Uterus (tissue), 4 donors: ENCODE data around the gene TOP1. TPM values are rescaled to one million over a fixed set of nuclear protein-coding genes. Genes with fewer than 3 reads are reported as not detected.

ENCODE experiments used
- DNase-seq, 2 donors: peaks; one replicate each; pipeline ENCODE4 v3.0.0-alpha.2; 2019 to 2020
- H3K27ac ChIP-seq, 2 donors: fragments of 200-600 bp; sonication (generic); 1 replicate in 1 of 2; 2 replicates in 1 of 2; pipeline ENCODE4 v1.5.1; 2016 to 2018
- H3K27me3 ChIP-seq, 2 donors: fragments of 200-600 bp; sonication (generic); one replicate each; pipeline ENCODE4 v1.5.1; 2018 to 2019; ENCODE audit warnings: control low read depth in 1 of 2
- H3K36me3 ChIP-seq, 2 donors: fragments of 200-600 bp; sonication (generic); one replicate each; pipeline ENCODE4 v1.5.1; 2019; ENCODE audit warnings: control low read depth in 1 of 2
- H3K4me1 ChIP-seq, 2 donors: fragments of 200-600 bp; sonication (generic); one replicate each; pipeline ENCODE4 v1.5.1; 2018 to 2019; ENCODE audit warnings: control low read depth in 1 of 2
- H3K4me3 ChIP-seq, 2 donors: fragments of 200-600 bp; sonication (generic); 1 replicate in 1 of 2; 2 replicates in 1 of 2; pipeline ENCODE4 v1.5.1; 2018 to 2019; ENCODE audit warnings: mild to moderate bottlenecking in 1 of 2
- H3K9me3 ChIP-seq, 2 donors: fragments of 200-600 bp; sonication (generic); one replicate each; pipeline ENCODE4 v1.5.1; 2019; ENCODE audit warnings: control low read depth in 1 of 2
- POLR2A ChIP-seq, 2 donors: fragments of 450-650 bp; IDR thresholded peaks; one replicate each; pipeline ENCODE4 v1.6.1; 2016; ENCODE audit warnings: antibody characterized with exemption in 2 of 2, mild to moderate bottlenecking in 1 of 2, moderate library complexity in 1 of 2
- intact Hi-C: fragments of 100-400 bp; cut with DNase I; formaldehyde crosslinking; loops from one replicate; pipeline ENCODE4 v1.15.1; 2023; ENCODE audit warnings: low total_unique reads
- total RNA-seq, 4 donors: library from RNA; depleted of rRNA in 3 of 4; stranded (reverse); fragments of >200 nt in 3 of 4; gene quantifications; one replicate each; pipeline versions ENCODE4 v1.1.0 to v1.2.4, GENCODE V29; 2014 to 2023
- TF ChIP-seq, protein P1 (sequence below), 4 experiments: fragments of 200-600 bp in 2 of 4; fragments of 450-650 bp in 2 of 4; sonication (generic) in 2 of 4; IDR thresholded peaks; one replicate each; pipeline ENCODE4 v1.5.1; 2016 to 2019; ENCODE audit warnings: antibody characterized with exemption in 4 of 4, mild to moderate bottlenecking in 2 of 4, moderate library complexity in 1 of 4
- donor health status: DM: yes; HTN: yes; CAD: no.

The TOP1 gene
- total RNA-seq, 4 donors from 2014 or later, result 20.5 to 47.1 (median 35.4) TPM

DNA sequence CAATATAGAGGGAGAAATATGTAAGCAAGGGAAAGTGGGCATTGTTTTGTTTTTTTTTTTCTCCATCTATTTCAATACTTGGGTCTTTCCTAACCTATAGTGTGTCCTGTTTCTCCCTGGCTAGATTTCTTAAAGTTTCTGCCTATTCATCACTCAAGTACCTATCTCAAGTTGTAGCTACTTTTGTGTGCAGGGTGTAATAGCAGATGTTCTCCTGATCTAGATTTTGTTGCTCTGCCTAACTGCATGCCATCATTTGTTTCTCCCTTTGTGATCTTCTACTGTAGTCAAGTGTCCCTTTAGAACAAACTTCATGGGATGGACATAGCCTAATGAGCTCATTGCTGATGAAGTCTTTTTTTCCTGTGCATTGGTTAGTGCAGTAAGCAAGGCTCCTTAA is 45.8 kb downstream of the TOP1 start:
- no peaks in the 10 kb centered on the region for H3K36me3 ChIP-seq
- H3K4me1 ChIP-seq, result peaks cover 0 to 3% of the 10 kb centered on the region in 2 donors
- DNase-seq, result no peak
- H3K27ac ChIP-seq, result no peak overlapping the region
- no peaks in the 10 kb centered on the region for H3K9me3 ChIP-seq
- H3K27me3 ChIP-seq, result no peaks in the 10 kb centered on the region
- TF ChIP-seq, protein P1, sequence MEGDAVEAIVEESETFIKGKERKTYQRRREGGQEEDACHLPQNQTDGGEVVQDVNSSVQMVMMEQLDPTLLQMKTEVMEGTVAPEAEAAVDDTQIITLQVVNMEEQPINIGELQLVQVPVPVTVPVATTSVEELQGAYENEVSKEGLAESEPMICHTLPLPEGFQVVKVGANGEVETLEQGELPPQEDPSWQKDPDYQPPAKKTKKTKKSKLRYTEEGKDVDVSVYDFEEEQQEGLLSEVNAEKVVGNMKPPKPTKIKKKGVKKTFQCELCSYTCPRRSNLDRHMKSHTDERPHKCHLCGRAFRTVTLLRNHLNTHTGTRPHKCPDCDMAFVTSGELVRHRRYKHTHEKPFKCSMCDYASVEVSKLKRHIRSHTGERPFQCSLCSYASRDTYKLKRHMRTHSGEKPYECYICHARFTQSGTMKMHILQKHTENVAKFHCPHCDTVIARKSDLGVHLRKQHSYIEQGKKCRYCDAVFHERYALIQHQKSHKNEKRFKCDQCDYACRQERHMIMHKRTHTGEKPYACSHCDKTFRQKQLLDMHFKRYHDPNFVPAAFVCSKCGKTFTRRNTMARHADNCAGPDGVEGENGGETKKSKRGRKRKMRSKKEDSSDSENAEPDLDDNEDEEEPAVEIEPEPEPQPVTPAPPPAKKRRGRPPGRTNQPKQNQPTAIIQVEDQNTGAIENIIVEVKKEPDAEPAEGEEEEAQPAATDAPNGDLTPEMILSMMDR (IDR thresholded peaks at IDR 0.05), result no peak
- TF ChIP-seq POLR2A (IDR thresholded peaks at IDR 0.05), result no peak
- no peak overlapping the region for H3K4me3 ChIP-seq
- intact Hi-C loops, result no loop called here

DNA sequence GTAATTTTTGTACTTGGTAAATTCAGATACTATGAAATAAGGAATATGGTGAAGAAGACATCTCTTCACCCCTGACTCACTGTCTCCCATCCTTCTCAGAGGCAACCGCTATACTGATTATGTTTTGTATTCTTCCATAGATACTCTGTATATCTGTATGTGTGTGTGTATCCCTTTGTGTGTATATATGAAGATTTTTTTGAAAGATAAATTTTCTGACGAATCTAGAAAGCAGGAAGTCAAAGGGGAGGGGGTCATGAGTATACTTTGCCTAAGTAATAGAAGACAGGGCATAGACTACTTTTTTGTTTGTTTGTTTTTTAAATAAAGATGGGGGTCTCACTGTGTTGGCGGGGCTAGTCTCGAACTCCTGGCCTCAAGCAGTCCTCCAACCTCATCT is 48.2 kb downstream of the TOP1 start:
- Histone ChIP-seq H3K4me1 (peaks cover 0 to 3% of the 10 kb centered on the region in 2 donors), H3K4me3 (no peak overlapping the region), H3K36me3 (no peaks in the 10 kb centered on the region), H3K27me3 (no peaks in the 10 kb centered on the region), H3K27ac (no peak overlapping the region), H3K9me3 (no peaks in the 10 kb centered on the region)
- DNase-seq, result no peak
- intact Hi-C loops, result no loop called here
- no peak for TF ChIP-seq POLR2A (IDR thresholded peaks at IDR 0.05)
- TF ChIP-seq, protein P1 (IDR thresholded peaks at IDR 0.05), result no peak

DNA sequence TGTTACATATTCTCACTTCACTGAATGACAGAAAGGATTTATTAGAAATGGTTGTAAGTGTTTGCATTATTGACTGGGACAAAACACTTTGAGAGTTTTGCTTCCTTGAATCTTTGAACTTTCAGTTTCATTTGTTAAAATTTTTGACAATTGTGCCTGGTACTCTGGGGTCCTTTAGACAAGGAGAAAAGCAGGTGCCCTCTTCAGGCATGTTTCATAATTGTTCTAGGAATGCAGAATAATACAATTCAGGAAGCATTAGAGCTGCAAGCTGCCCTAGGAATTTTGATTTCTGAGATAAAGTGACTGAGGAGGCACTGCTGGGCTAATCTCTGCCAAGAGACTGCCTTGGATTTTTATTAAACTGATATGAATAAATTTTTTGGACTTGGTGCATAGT is 49.7 kb downstream of the TOP1 start:
- no peaks in the 10 kb centered on the region for H3K36me3 ChIP-seq
- intact Hi-C loops, result no loop called here
- H3K9me3 ChIP-seq, result no peaks in the 10 kb centered on the region
- DNase-seq, result no peak
- H3K27me3 ChIP-seq, result no peaks in the 10 kb centered on the region
- H3K4me1 ChIP-seq, result no peaks in the 10 kb centered on the region
- no peak for TF ChIP-seq POLR2A (IDR thresholded peaks at IDR 0.05)
- TF ChIP-seq, protein P1 (IDR thresholded peaks at IDR 0.05), result peak; percentile 27 to 72 (median 50)
- H3K4me3 ChIP-seq, result no peak overlapping the region
- H3K27ac ChIP-seq, result peak overlapping the region in 1 of 2 donors; percentile 42

DNA sequence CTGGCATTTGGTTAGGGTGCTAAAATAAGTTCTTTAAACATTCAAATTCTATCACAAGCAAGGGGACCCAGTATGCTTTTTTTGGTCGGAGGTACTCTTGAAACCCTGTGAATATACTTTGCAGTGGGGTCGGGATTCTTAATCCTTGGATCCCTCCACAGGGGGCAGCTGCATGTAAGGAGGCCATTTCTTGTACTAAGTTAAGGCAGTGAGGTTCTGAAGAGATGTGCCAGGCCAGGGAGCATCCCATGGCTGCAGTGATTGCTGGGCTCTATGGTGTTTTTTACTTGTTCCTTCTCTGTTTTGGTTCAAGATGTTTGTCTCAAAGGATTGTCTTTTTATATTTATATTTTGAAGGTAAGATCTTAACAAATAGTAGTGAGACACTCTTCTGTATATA is 50.4 kb downstream of the TOP1 start:
- DNase-seq, result no peak
- H3K9me3 ChIP-seq, result no peaks in the 10 kb centered on the region
- no peaks in the 10 kb centered on the region for H3K27me3 ChIP-seq
- no peak overlapping the region for H3K4me3 ChIP-seq
- no peaks in the 10 kb centered on the region for H3K36me3 ChIP-seq
- H3K4me1 ChIP-seq, result no peaks in the 10 kb centered on the region
- H3K27ac ChIP-seq, result no peak overlapping the region
- TF ChIP-seq POLR2A (IDR thresholded peaks at IDR 0.05), result no peak
- TF ChIP-seq, protein P1 (IDR thresholded peaks at IDR 0.05), result no peak
- intact Hi-C loops, result no loop called here

DNA sequence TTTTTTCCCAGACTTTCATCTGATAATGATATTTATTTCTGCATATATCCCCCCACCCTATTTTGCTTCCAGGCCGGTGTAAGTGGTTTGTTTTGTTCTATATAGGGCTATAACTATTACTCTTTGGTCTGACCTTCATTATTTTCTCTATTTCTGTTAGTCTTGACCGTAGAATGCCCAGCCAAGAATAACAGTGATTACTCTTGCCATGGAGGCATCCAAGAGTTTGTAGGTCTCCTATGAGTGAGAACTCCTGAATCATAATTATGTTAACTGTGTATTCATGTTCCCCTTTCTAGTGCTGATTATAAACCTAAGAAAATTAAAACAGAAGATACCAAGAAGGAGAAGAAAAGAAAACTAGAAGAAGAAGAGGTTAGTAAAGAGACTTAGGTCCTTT is 52.2 kb downstream of the TOP1 start:
- intact Hi-C loops, result no loop called here
- Histone ChIP-seq H3K27me3 (no peaks in the 10 kb centered on the region), H3K4me1 (no peaks in the 10 kb centered on the region), H3K36me3 (no peaks in the 10 kb centered on the region), H3K4me3 (no peak overlapping the region), H3K9me3 (no peaks in the 10 kb centered on the region), H3K27ac (no peak overlapping the region)
- no peak for TF ChIP-seq POLR2A (IDR thresholded peaks at IDR 0.05)
- TF ChIP-seq, protein P1 (IDR thresholded peaks at IDR 0.05), result no peak
- no peak for DNase-seq
